ENCODE results near the gene GOLGA6L22.
"Not testable (repeated sequence)": the region's sequence is repeated elsewhere in the genome, so short reads cannot be mapped to it uniquely, and the experiment has no call there.

Gene GOLGA6L22

GRCh38 chr15:22458603-22459002 lies at the start of gene GOLGA6L22:
Gene GOLGA6L22 (plus strand): TSS chr15:22458903. CDS start chr15:22458994, 91 bp downstream.
- not testable (repeated sequence) for H3K4me3 ChIP-seq (ENCODE audit: low read depth in 1 of 2, low read length in 2 of 2); H3K9ac ChIP-seq (ENCODE audit: low read depth in 1 of 2, low read length in 2 of 2); H3K9me3 ChIP-seq (ENCODE audit: control insufficient read depth in 1 of 2, low read length in 2 of 2); H3K4me1 ChIP-seq (ENCODE audit: control insufficient read depth in 1 of 2, insufficient read depth in 2 of 2, low read length in 2 of 2); H3K27me3 ChIP-seq (ENCODE audit: control insufficient read depth in 1 of 2, insufficient read depth in 2 of 2, low read length in 2 of 2); H3K36me3 ChIP-seq (ENCODE audit: control insufficient read depth in 1 of 2, insufficient read depth in 2 of 2, low read length in 2 of 2); H3K27ac ChIP-seq (ENCODE audit: low read depth, low read length)

GRCh38 chr15:22417288-22417687 lies 41.4 kb upstream of the GOLGA6L22 start:
- not testable (repeated sequence) for H3K27me3 ChIP-seq (ENCODE audit: control insufficient read depth in 1 of 2, insufficient read depth in 2 of 2, low read length in 2 of 2); H3K36me3 ChIP-seq (ENCODE audit: control insufficient read depth in 1 of 2, insufficient read depth in 2 of 2, low read length in 2 of 2); H3K27ac ChIP-seq (ENCODE audit: low read depth, low read length); H3K9ac ChIP-seq (ENCODE audit: low read depth in 1 of 2, low read length in 2 of 2); H3K4me3 ChIP-seq (ENCODE audit: low read depth in 1 of 2, low read length in 2 of 2); H3K4me1 ChIP-seq (ENCODE audit: control insufficient read depth in 1 of 2, insufficient read depth in 2 of 2, low read length in 2 of 2); H3K9me3 ChIP-seq (ENCODE audit: control insufficient read depth in 1 of 2, low read length in 2 of 2)

GRCh38 chr15:22417795-22418194 lies 40.9 kb upstream of the GOLGA6L22 start:
- not testable (repeated sequence) for H3K27ac ChIP-seq (ENCODE audit: low read depth, low read length); H3K36me3 ChIP-seq (ENCODE audit: control insufficient read depth in 1 of 2, insufficient read depth in 2 of 2, low read length in 2 of 2); H3K4me1 ChIP-seq (ENCODE audit: control insufficient read depth in 1 of 2, insufficient read depth in 2 of 2, low read length in 2 of 2); H3K27me3 ChIP-seq (ENCODE audit: control insufficient read depth in 1 of 2, insufficient read depth in 2 of 2, low read length in 2 of 2); H3K9ac ChIP-seq (ENCODE audit: low read depth in 1 of 2, low read length in 2 of 2); H3K9me3 ChIP-seq (ENCODE audit: control insufficient read depth in 1 of 2, low read length in 2 of 2); H3K4me3 ChIP-seq (ENCODE audit: low read depth in 1 of 2, low read length in 2 of 2)

GRCh38 chr15:22418212-22418611 lies 40.5 kb upstream of the GOLGA6L22 start:
- not testable (repeated sequence) for H3K9ac ChIP-seq (ENCODE audit: low read depth in 1 of 2, low read length in 2 of 2); H3K4me3 ChIP-seq (ENCODE audit: low read depth in 1 of 2, low read length in 2 of 2); H3K36me3 ChIP-seq (ENCODE audit: control insufficient read depth in 1 of 2, insufficient read depth in 2 of 2, low read length in 2 of 2); H3K27me3 ChIP-seq (ENCODE audit: control insufficient read depth in 1 of 2, insufficient read depth in 2 of 2, low read length in 2 of 2); H3K27ac ChIP-seq (ENCODE audit: low read depth, low read length); H3K4me1 ChIP-seq (ENCODE audit: control insufficient read depth in 1 of 2, insufficient read depth in 2 of 2, low read length in 2 of 2); H3K9me3 ChIP-seq (ENCODE audit: control insufficient read depth in 1 of 2, low read length in 2 of 2)

- H3K4me3 ChIP-seq (ENCODE audit: low read depth in 1 of 2, low read length in 2 of 2); H3K27me3 ChIP-seq (ENCODE audit: control insufficient read depth in 1 of 2, insufficient read depth in 2 of 2, low read length in 2 of 2); H3K36me3 ChIP-seq (ENCODE audit: control insufficient read depth in 1 of 2, insufficient read depth in 2 of 2, low read length in 2 of 2); H3K27ac ChIP-seq (ENCODE audit: low read depth, low read length); H3K9me3 ChIP-seq (ENCODE audit: control insufficient read depth in 1 of 2, low read length in 2 of 2); H3K4me1 ChIP-seq (ENCODE audit: control insufficient read depth in 1 of 2, insufficient read depth in 2 of 2, low read length in 2 of 2); H3K9ac ChIP-seq (ENCODE audit: low read depth in 1 of 2, low read length in 2 of 2): not testable (repeated sequence)
Observed at GRCh38 chr15:22418666-22419065, 40.0 kb upstream of the GOLGA6L22 start.

- not testable (repeated sequence) for H3K4me1 ChIP-seq (ENCODE audit: control insufficient read depth in 1 of 2, insufficient read depth in 2 of 2, low read length in 2 of 2)
Observed at GRCh38 chr15:22420340-22420739, 38.4 kb upstream of the GOLGA6L22 start.

GRCh38 chr15:22429426-22429825 lies 29.3 kb upstream of the GOLGA6L22 start:
- H3K36me3 ChIP-seq (ENCODE audit: control insufficient read depth in 1 of 2, insufficient read depth in 2 of 2, low read length in 2 of 2); H3K9me3 ChIP-seq (ENCODE audit: control insufficient read depth in 1 of 2, low read length in 2 of 2); H3K4me3 ChIP-seq (ENCODE audit: low read depth in 1 of 2, low read length in 2 of 2); H3K4me1 ChIP-seq (ENCODE audit: control insufficient read depth in 1 of 2, insufficient read depth in 2 of 2, low read length in 2 of 2); H3K27me3 ChIP-seq (ENCODE audit: control insufficient read depth in 1 of 2, insufficient read depth in 2 of 2, low read length in 2 of 2); H3K27ac ChIP-seq (ENCODE audit: low read depth, low read length); H3K9ac ChIP-seq (ENCODE audit: low read depth in 1 of 2, low read length in 2 of 2): not testable (repeated sequence)

More at GRCh38 chr15:22420340-22420739, 38.4 kb upstream of the GOLGA6L22 start:
- not testable (repeated sequence) for H3K36me3 ChIP-seq (ENCODE audit: control insufficient read depth in 1 of 2, insufficient read depth in 2 of 2, low read length in 2 of 2); H3K27ac ChIP-seq (ENCODE audit: low read depth, low read length); H3K9ac ChIP-seq (ENCODE audit: low read depth in 1 of 2, low read length in 2 of 2); H3K9me3 ChIP-seq (ENCODE audit: control insufficient read depth in 1 of 2, low read length in 2 of 2); H3K27me3 ChIP-seq (ENCODE audit: control insufficient read depth in 1 of 2, insufficient read depth in 2 of 2, low read length in 2 of 2); H3K4me3 ChIP-seq (ENCODE audit: low read depth in 1 of 2, low read length in 2 of 2)

GRCh38 chr15:22431687-22432086 lies 27.0 kb upstream of the GOLGA6L22 start:
- H3K9me3 ChIP-seq (ENCODE audit: control insufficient read depth in 1 of 2, low read length in 2 of 2); H3K4me3 ChIP-seq (ENCODE audit: low read depth in 1 of 2, low read length in 2 of 2); H3K9ac ChIP-seq (ENCODE audit: low read depth in 1 of 2, low read length in 2 of 2); H3K27ac ChIP-seq (ENCODE audit: low read depth, low read length); H3K27me3 ChIP-seq (ENCODE audit: control insufficient read depth in 1 of 2, insufficient read depth in 2 of 2, low read length in 2 of 2); H3K4me1 ChIP-seq (ENCODE audit: control insufficient read depth in 1 of 2, insufficient read depth in 2 of 2, low read length in 2 of 2); H3K36me3 ChIP-seq (ENCODE audit: control insufficient read depth in 1 of 2, insufficient read depth in 2 of 2, low read length in 2 of 2): not testable (repeated sequence)

- not testable (repeated sequence) for H3K27me3 ChIP-seq (ENCODE audit: control insufficient read depth in 1 of 2, insufficient read depth in 2 of 2, low read length in 2 of 2); H3K9me3 ChIP-seq (ENCODE audit: control insufficient read depth in 1 of 2, low read length in 2 of 2); H3K27ac ChIP-seq (ENCODE audit: low read depth, low read length); H3K9ac ChIP-seq (ENCODE audit: low read depth in 1 of 2, low read length in 2 of 2); H3K36me3 ChIP-seq (ENCODE audit: control insufficient read depth in 1 of 2, insufficient read depth in 2 of 2, low read length in 2 of 2); H3K4me1 ChIP-seq (ENCODE audit: control insufficient read depth in 1 of 2, insufficient read depth in 2 of 2, low read length in 2 of 2)
- H3K4me3 ChIP-seq (ENCODE audit: low read depth in 1 of 2, low read length in 2 of 2) = peak overlapping the region in 1 of 2 donors; percentile 59
Observed at GRCh38 chr15:22494490-22495113, 35.9 kb downstream of the GOLGA6L22 start.

- H3K4me3 ChIP-seq (ENCODE audit: low read depth in 1 of 2, low read length in 2 of 2); H3K27me3 ChIP-seq (ENCODE audit: control insufficient read depth in 1 of 2, insufficient read depth in 2 of 2, low read length in 2 of 2); H3K9me3 ChIP-seq (ENCODE audit: control insufficient read depth in 1 of 2, low read length in 2 of 2); H3K27ac ChIP-seq (ENCODE audit: low read depth, low read length); H3K4me1 ChIP-seq (ENCODE audit: control insufficient read depth in 1 of 2, insufficient read depth in 2 of 2, low read length in 2 of 2); H3K36me3 ChIP-seq (ENCODE audit: control insufficient read depth in 1 of 2, insufficient read depth in 2 of 2, low read length in 2 of 2); H3K9ac ChIP-seq (ENCODE audit: low read depth in 1 of 2, low read length in 2 of 2): not testable (repeated sequence)
Observed at GRCh38 chr15:22497200-22497599, 38.5 kb downstream of the GOLGA6L22 start.
